IPS-18a (cell line): ENCODE measurements around the gene PRMT5.

ENCODE experiments used
- H3K27ac ChIP-seq: one replicate; pipeline ENCODE4 v1.5.1; 2013; ENCODE audit warnings: low read length
- H3K27me3 ChIP-seq: one replicate; pipeline ENCODE4 v1.6.1; 2013; ENCODE audit warnings: mild to moderate bottlenecking, low read length; ENCODE audit not compliant: control insufficient read depth, insufficient read depth
- H3K36me3 ChIP-seq: one replicate; pipeline ENCODE4 v1.6.1; 2013; ENCODE audit warnings: low read depth, low read length; ENCODE audit not compliant: control insufficient read depth
- H3K4me1 ChIP-seq: one replicate; pipeline ENCODE4 v1.6.1; 2013; ENCODE audit warnings: low read depth, low read length; ENCODE audit not compliant: control insufficient read depth
- H3K4me3 ChIP-seq: one replicate; pipeline ENCODE4 v1.5.1; 2013; ENCODE audit warnings: low read length
- H3K9ac ChIP-seq: one replicate; pipeline ENCODE4 v1.6.1; 2013; ENCODE audit warnings: mild to moderate bottlenecking, low read length, moderate library complexity
- H3K9me3 ChIP-seq: one replicate; pipeline ENCODE4 v1.6.1; 2013; ENCODE audit warnings: low read depth, low read length; ENCODE audit not compliant: control insufficient read depth

Gene PRMT5

GRCh38 chr14:22890416-22890815 is 38.8 kb downstream of the PRMT5 start:
- Histone ChIP-seq H3K27ac (no peak overlapping the region), H3K9me3 (no peaks in the 10 kb centered on the region), H3K9ac (no peak overlapping the region), H3K36me3 (no peaks in the 10 kb centered on the region), H3K27me3 (peaks cover 9% of the 10 kb centered on the region), H3K4me1 (peaks cover 9% of the 10 kb centered on the region), H3K4me3 (no peak overlapping the region)

DNA sequence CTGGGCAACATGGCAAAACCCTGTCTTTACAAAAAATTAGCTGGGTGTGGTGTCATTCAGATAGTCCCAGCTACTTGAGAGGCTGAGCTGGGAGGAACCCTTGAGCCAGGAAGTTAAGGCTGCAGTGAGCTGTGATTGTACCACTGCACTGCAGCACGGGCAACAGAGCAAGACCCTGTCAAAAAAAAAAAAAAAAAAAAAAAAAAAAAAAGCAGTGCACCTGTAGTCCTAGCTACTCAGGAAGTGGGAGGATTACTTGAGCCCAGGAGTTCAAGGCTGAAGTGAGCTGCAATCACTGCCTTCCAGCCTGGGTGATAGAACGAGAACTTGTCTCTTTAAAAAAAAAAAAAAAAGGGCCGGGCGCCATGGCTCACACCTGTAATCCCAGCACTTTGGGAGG is 40.5 kb downstream of the PRMT5 start:
- Histone ChIP-seq H3K27ac (no peak overlapping the region), H3K4me1 (peaks cover 12% of the 10 kb centered on the region), H3K9ac (no peak overlapping the region), H3K4me3 (no peak overlapping the region), H3K36me3 (no peaks in the 10 kb centered on the region), H3K9me3 (no peaks in the 10 kb centered on the region), H3K27me3 (peaks cover 24% of the 10 kb centered on the region)

- H3K4me1 ChIP-seq = peaks cover 18% of the 10 kb centered on the region
- no peaks in the 10 kb centered on the region for H3K36me3 ChIP-seq
- H3K27me3 ChIP-seq = peaks cover 24% of the 10 kb centered on the region
- no peak overlapping the region for H3K27ac ChIP-seq
- no peak overlapping the region for H3K9ac ChIP-seq
- no peaks in the 10 kb centered on the region for H3K9me3 ChIP-seq
- peak overlapping the region; percentile 90 for H3K4me3 ChIP-seq
Observed at GRCh38 chr14:22887990-22888378, 41.2 kb downstream of the PRMT5 start.

DNA sequence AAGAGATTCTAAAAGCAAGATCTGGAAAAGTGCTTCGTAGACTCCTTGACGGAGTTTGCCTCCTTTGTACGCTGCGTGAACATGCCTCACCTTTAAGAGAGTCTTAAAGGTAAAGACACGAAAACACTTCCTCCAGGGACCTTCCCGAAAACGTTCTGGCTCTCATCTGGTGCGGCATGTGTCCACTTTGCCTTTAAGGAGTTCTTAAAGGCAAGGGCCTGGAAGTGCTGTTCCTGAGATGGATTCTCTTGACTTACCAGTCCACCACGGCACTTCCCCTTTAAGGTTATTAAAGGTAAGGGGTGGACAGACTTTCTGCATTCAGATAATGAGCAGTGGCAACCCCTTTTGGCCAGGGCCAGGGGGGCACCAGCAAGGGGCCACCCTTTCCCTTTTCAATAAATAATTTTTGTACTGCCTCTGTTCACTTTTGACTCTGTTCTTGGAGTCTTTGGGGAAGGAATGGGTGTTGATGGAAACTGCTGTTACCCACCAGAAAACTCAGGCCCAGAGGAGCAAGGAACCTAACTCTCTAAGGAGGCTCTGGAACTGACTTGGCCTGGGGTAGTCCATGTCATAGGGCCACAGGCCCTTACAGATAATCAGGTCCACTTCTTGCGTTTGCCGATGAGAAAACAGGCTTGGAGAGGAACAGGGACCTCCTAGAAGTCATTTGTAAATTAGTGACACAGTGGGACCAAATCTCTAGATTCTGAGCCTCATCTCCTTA is 41.8 kb downstream of the PRMT5 start:
- Histone ChIP-seq H3K4me1 (peaks cover 20% of the 10 kb centered on the region), H3K27ac (peak overlapping the region; percentile 78), H3K9ac (peak overlapping the region; percentile 89), H3K36me3 (no peaks in the 10 kb centered on the region), H3K4me3 (peak overlapping the region; percentile 90), H3K27me3 (peaks cover 24% of the 10 kb centered on the region), H3K9me3 (no peaks in the 10 kb centered on the region)

DNA sequence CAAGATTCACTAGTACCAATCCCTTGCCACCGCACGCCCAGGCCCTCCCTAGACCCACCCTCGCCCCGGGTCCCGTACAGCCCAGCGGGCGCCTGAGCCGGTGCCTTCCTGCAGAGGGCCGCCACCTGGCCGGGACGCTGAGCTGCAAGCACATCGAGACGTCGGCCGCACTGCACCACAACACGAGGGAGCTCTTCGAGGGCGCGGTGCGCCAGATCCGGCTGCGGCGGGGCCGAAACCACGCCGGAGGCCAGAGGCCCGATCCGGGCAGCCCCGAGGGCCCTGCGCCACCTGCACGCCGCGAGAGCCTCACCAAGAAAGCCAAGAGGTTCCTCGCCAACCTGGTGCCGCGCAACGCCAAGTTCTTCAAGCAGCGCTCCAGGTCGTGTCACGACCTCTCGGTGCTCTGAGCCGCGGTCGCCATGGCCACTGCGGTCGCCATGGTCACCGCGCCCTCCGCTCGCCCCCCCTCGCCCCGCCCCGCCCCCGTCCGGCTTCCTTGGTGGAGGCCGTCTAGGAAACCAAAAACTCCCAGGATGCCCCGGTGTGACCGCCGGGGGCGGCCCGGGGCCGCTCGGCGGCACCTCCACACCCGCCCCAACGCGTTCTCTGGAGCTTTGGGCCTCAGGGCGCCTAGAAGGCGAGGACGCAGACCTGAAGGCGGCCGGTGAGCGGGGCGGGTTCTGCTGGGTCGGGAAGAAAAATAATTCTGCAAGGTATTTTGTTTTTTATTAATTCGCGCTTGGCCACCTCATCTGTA is 42.5 kb downstream of the PRMT5 start:
- peaks cover 24% of the 10 kb centered on the region for H3K27me3 ChIP-seq
- H3K4me1 ChIP-seq = peaks cover 20% of the 10 kb centered on the region
- H3K4me3 ChIP-seq = peak overlapping the region; percentile 90
- peak overlapping the region; percentile 78 for H3K27ac ChIP-seq
- H3K9me3 ChIP-seq = no peaks in the 10 kb centered on the region
- no peaks in the 10 kb centered on the region for H3K36me3 ChIP-seq
- H3K9ac ChIP-seq = peak overlapping the region; percentile 89

- Histone ChIP-seq H3K4me3 (peak overlapping the region; percentile 90), H3K27ac (no peak overlapping the region), H3K4me1 (peaks cover 20% of the 10 kb centered on the region), H3K36me3 (no peaks in the 10 kb centered on the region), H3K9ac (peak overlapping the region; percentile 89), H3K9me3 (no peaks in the 10 kb centered on the region), H3K27me3 (peaks cover 24% of the 10 kb centered on the region)
Observed at GRCh38 chr14:22885975-22886374, 43.2 kb downstream of the PRMT5 start.

DNA sequence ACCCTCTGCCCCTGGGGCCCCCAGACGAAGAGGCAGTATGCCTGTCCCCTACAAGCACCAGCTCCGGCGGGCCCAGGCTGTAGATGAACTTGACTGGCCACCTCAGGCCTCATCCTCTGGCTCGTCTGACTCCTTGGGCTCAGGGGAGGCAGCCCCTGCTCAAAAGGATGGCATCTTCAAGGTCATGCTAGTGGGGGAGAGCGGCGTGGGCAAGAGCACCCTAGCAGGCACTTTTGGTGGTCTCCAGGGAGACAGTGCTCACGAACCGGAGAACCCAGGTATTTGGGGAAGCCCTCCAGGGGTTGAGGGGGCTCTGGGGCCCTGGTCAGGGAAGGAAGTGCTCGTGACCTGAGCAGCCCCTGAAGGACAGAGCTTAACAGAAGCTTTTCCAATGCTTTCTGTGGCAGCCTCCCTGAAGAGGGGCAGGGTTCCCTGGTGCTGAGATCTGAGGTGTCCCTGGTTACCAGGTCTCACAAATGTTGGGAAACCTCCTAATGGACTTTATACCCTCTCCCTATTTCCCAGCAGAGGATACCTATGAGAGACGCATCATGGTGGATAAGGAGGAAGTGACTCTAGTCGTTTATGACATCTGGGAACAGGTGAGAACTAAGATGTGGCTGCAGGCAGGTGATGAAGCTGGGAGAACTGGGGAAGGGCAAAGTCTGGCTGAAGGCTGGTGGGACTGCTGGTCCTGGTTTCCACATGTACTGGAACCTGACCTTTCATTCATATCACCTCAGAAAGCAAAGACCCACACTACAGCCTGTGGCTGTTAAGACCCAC is 44.2 kb downstream of the PRMT5 start:
- Histone ChIP-seq H3K4me3 (no peak overlapping the region), H3K4me1 (peaks cover 20% of the 10 kb centered on the region), H3K27me3 (peaks cover 24% of the 10 kb centered on the region), H3K9ac (no peak overlapping the region), H3K36me3 (no peaks in the 10 kb centered on the region), H3K9me3 (no peaks in the 10 kb centered on the region), H3K27ac (no peak overlapping the region)

DNA sequence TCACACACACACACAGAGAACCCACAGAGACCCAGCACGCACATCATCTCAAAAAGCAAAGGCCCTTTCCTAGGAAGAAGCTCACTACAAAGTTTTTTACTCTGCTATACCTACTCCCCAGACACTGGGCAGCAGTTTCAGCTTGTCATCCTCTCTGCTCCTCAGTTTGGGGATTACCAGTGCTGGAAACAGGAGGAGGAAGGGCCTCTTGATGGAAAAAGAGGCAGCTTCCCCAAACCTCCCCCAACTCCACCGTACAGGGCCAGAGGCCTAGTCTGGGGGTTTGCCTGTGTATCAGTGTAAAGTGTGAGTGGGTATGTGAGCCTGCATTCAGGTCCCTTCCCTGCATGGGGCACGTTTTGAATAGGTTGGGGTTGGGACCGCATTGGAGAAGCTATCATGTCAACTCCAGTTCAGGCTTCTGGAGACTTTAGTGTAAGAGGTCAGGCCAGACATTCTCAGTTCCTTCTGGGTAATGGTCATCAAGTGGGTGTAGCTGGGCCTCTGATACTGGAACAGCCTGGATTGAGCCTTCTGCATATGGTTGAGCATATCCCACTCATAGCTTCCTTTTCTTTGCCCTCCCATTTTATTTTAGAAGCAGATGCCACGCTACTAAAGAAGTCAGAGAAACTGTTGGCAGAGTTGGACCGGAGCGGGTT is 45.0 kb downstream of the PRMT5 start:
- Histone ChIP-seq H3K9me3 (no peaks in the 10 kb centered on the region), H3K27ac (no peak overlapping the region), H3K27me3 (peaks cover 24% of the 10 kb centered on the region), H3K4me1 (peaks cover 20% of the 10 kb centered on the region), H3K9ac (no peak overlapping the region), H3K36me3 (no peaks in the 10 kb centered on the region), H3K4me3 (peak overlapping the region; percentile 55)

DNA sequence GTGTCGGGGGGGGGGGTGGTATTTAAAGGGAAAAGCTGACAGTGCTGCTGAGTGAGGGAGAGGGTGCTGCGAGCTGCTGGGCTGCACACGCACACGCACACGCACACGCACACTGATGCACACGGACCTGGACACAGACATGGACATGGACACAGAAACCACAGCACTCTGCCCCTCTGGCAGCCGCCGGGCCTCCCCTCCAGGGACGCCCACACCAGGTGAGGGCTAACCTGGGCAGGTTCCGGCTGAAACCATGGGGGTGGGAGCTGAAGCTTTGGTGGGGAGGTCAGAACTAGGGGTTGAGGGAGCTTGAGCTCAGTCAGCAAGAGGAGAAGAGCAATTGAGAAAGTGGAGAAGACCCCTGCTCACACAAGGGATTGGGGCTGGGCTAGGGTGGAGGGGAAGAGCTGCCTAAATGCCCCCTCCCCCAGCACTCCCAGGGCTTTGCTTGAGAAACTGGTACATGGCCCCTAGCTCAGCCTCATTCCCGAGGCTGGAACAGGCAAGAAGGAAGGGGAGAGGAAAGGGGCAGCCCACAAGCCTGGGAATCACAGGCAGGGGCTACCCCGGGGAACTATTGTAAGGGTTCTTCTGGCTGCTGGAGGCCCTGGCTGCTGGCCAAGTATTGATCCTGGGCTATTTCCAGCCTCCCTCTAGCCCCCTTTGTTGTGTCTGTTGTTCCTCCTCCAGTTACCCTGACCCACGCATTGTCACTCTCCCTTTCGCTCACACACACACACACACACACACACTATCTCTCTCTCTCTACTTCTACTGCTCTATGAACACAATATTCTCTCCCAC is 45.8 kb downstream of the PRMT5 start, which contains the start of gene REM2:
TSS of gene REM2 (plus strand) at position 50 of the 804 bp plus-strand sequence. CDS start at position 116, 66 bp downstream.
- peak within 1 kb of the TSS; percentile 55 for H3K4me3 ChIP-seq
- H3K27ac ChIP-seq = no peak within 1 kb of the TSS
- peak within 1 kb of the TSS; percentile 33 for H3K9ac ChIP-seq

DNA sequence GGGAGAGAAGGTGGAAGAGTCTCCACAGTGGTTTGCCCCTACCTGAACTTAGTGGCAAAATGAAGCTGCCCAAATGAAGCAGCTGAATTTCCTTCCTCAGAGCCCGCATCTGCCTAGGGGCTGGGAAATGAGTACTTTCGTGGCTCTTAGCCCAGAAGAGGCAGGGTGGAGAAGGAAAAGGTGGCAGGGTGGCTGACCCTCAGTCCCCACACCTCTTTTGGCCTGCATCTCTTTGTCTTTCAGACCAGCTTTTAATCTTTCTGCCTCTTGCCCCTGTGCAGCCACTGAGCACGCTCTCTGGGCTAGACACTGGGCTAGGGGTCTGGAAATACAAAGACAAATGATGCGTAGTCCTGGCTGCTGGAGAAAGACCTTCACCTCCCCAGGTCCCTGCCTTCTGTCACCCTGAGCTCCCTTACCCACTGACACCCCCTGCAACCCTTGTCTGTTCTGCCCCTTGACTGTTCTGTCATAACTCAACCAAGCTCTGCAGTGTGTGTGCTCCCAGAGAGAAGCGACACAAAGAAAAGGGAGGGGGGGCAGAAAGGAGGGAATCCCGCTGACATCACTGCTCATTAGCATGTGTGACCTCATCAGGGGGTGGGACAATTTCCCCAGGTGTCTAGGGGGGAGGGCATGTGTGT is 46.5 kb downstream of the PRMT5 start:
- Histone ChIP-seq H3K27ac (no peak overlapping the region), H3K36me3 (no peaks in the 10 kb centered on the region), H3K27me3 (peaks cover 24% of the 10 kb centered on the region), H3K9ac (peak overlapping the region; percentile 30), H3K9me3 (no peaks in the 10 kb centered on the region), H3K4me1 (peaks cover 18% of the 10 kb centered on the region), H3K4me3 (peak overlapping the region; percentile 55)

More for the DNA sequence above, 45.8 kb downstream of the PRMT5 start, which contains the start of gene REM2:
- Histone ChIP-seq H3K27me3 (peaks cover 24% of the 10 kb centered on the region), H3K4me1 (peaks cover 20% of the 10 kb centered on the region), H3K36me3 (no peaks in the 10 kb centered on the region), H3K9me3 (no peaks in the 10 kb centered on the region)
